Fibroblast of lung (primary cell): Measurements from ENCODE around the gene ARMC9. TPM values are rescaled to one million over a fixed set of nuclear protein-coding genes. Genes with fewer than 3 reads are reported as not detected.
"Not testable (repeated sequence)": the region's sequence is repeated elsewhere in the genome, so short reads cannot be mapped to it uniquely, and the experiment has no call there.

Source experiments
- DNase-seq, 2 donors: peaks; one replicate each; pipeline versions ENCODE4 v3.0.0 to v3.0.0-alpha.2; 2010; ENCODE audit warnings: low read depth in 2 of 2
- H2AFZ ChIP-seq: 2 replicates; pipeline ENCODE4 v1.5.1; 2012; ENCODE audit warnings: low read length, control low read depth, inconsistent platforms
- H3K27ac ChIP-seq: 2 replicates; pipeline ENCODE4 v1.5.1; 2011; ENCODE audit warnings: low read length, control low read depth; ENCODE audit not compliant: insufficient read depth
- H3K27me3 ChIP-seq: 2 replicates; pipeline ENCODE4 v1.5.1; 2011; ENCODE audit warnings: mild to moderate bottlenecking, low read length; ENCODE audit not compliant: control insufficient read depth, insufficient read depth
- H3K36me3 ChIP-seq: 2 replicates; pipeline ENCODE4 v1.5.1; 2011; ENCODE audit warnings: low read length; ENCODE audit not compliant: control insufficient read depth, insufficient read depth
- H3K4me1 ChIP-seq: 2 replicates; pipeline ENCODE4 v1.5.1; 2011; ENCODE audit warnings: low read length; ENCODE audit not compliant: control insufficient read depth, insufficient read depth; ENCODE audit errors: extremely low read depth
- H3K4me2 ChIP-seq: 2 replicates; pipeline ENCODE4 v1.5.1; 2011; ENCODE audit warnings: low read length, control low read depth; ENCODE audit not compliant: insufficient read depth; ENCODE audit errors: extremely low read depth
- H3K4me3 ChIP-seq, 4 experiments: fragments of 200-600 bp in 1 of 4; sonication (generic) in 1 of 4; replicated peaks in 1 of 4; 2 replicates each; pipeline ENCODE4 v1.5.1; 2011 to 2016; ENCODE audit warnings: low read length in 4 of 4, low read depth in 3 of 4, mild to moderate bottlenecking in 3 of 4, control low read depth in 2 of 4, inconsistent platforms in 1 of 4, mixed read lengths in 1 of 4; ENCODE audit not compliant: insufficient read depth in 1 of 4; ENCODE audit errors: control extremely low read depth in 1 of 4
- H3K79me2 ChIP-seq: 2 replicates; pipeline ENCODE4 v1.5.1; 2012; ENCODE audit warnings: mild to moderate bottlenecking, low read length, inconsistent platforms; ENCODE audit not compliant: control insufficient read depth, insufficient read depth
- H3K9ac ChIP-seq: 2 replicates; pipeline ENCODE4 v1.5.1; 2011; ENCODE audit warnings: mild to moderate bottlenecking, low read length, control low read depth; ENCODE audit not compliant: insufficient read depth
- H3K9me3 ChIP-seq: 2 replicates; pipeline ENCODE4 v1.5.1; 2012; ENCODE audit warnings: low read depth, low read length; ENCODE audit not compliant: control insufficient read depth, insufficient read depth
- H4K20me1 ChIP-seq: 2 replicates; pipeline ENCODE4 v1.5.1; 2011; ENCODE audit warnings: low read length; ENCODE audit not compliant: control insufficient read depth, insufficient read depth; ENCODE audit errors: extremely low read depth
- EZH2 ChIP-seq: IDR thresholded peaks from 2 replicates; pipeline ENCODE4 v1.5.1; 2012; ENCODE audit warnings: low read length, control low read depth, mild to moderate bottlenecking; ENCODE audit errors: missing control alignments
- polyA plus RNA-seq, 2 donors: library from polyadenylated mRNA; depleted of rRNA in 1 of 2; stranded (reverse) in 1 of 2; unstranded in 1 of 2; fragments of >200 nt; gene quantifications; 2 replicates each; pipeline ENCODE4 v1.2.1, GENCODE V29; 2011 to 2012; ENCODE audit warnings: missing spikeins in 1 of 2
- total RNA-seq: library from RNA; depleted of rRNA; stranded (reverse); fragments of >200 nt; gene quantifications from 2 replicates; pipeline ENCODE4 v1.2.1, GENCODE V29; 2014
- TF ChIP-seq, protein P1 (sequence below), 2 donors: IDR thresholded peaks in 1 of 2; conservative IDR thresholded peaks in 1 of 2; 1 replicate in 1 of 2; 2 replicates in 1 of 2; pipeline ENCODE4 v1.5.1; 2011 to 2012; ENCODE audit warnings: low read length in 2 of 2, control low read depth in 1 of 2, inconsistent platforms in 1 of 2, low read depth in 1 of 2, mild to moderate bottlenecking in 1 of 2

The ARMC9 gene
- total and polyA plus RNA-seq, 2 donors (not counting 1 experiment from before 2014, with no cell fraction given): 68.4 to 153 TPM

- no peak for TF ChIP-seq EZH2
- TF ChIP-seq, protein P1, sequence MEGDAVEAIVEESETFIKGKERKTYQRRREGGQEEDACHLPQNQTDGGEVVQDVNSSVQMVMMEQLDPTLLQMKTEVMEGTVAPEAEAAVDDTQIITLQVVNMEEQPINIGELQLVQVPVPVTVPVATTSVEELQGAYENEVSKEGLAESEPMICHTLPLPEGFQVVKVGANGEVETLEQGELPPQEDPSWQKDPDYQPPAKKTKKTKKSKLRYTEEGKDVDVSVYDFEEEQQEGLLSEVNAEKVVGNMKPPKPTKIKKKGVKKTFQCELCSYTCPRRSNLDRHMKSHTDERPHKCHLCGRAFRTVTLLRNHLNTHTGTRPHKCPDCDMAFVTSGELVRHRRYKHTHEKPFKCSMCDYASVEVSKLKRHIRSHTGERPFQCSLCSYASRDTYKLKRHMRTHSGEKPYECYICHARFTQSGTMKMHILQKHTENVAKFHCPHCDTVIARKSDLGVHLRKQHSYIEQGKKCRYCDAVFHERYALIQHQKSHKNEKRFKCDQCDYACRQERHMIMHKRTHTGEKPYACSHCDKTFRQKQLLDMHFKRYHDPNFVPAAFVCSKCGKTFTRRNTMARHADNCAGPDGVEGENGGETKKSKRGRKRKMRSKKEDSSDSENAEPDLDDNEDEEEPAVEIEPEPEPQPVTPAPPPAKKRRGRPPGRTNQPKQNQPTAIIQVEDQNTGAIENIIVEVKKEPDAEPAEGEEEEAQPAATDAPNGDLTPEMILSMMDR (conservative IDR thresholded peaks at IDR 0.05 in 1 of 2, IDR thresholded peaks at IDR 0.05 in 1 of 2; ENCODE audit: low read depth in 1 of 2, low read length in 2 of 2): no peak
- no peak overlapping the region for H3K9ac ChIP-seq
- H4K20me1 ChIP-seq: no peaks in the 10 kb centered on the region
- no peaks in the 10 kb centered on the region for H3K4me1 ChIP-seq
- no peak overlapping the region for H3K27ac ChIP-seq
- H2AFZ ChIP-seq: no peak overlapping the region
- no peak for DNase-seq
- H3K36me3 ChIP-seq: peaks cover 4% of the 10 kb centered on the region
- H3K79me2 ChIP-seq: no peaks in the 10 kb centered on the region
- no peaks in the 10 kb centered on the region for H3K9me3 ChIP-seq
- H3K4me2 ChIP-seq: no peak overlapping the region
- no peak overlapping the region for H3K4me3 ChIP-seq
- H3K27me3 ChIP-seq: no peaks in the 10 kb centered on the region
Observed at GRCh38 chr2:231250698-231251097, 52.3 kb downstream of the ARMC9 start.

GRCh38 chr2:231253292-231253691, 54.9 kb downstream of the ARMC9 start:
- not testable (repeated sequence) for H3K9me3 ChIP-seq, H3K4me1 ChIP-seq, H3K36me3 ChIP-seq, H4K20me1 ChIP-seq, H3K4me2 ChIP-seq, DNase-seq, H3K27me3 ChIP-seq, H2AFZ ChIP-seq, H3K79me2 ChIP-seq, H3K27ac ChIP-seq, H3K4me3 ChIP-seq, H3K9ac ChIP-seq

DNA sequence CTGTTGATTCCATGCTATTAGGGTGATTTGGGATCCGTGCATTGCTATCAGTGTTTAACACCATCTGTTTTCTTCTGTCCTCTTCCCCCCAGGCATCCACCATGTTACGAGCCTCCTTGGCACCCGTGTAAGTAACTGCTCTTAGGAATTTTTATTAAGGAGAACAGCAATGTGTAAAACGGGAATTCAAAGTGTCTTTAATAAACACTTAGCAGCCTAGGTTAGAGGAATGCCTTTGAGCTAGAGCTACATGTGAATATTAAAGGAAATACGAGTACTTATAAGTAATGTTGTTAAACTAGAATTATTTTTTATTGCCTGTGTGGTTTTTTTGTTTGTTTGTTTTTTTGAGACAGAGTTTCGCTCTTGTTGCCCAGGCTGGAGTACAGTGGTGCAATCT, 58.1 kb downstream of the ARMC9 start:
- TF ChIP-seq EZH2: no peak
- TF ChIP-seq, protein P1 (conservative IDR thresholded peaks at IDR 0.05 in 1 of 2, IDR thresholded peaks at IDR 0.05 in 1 of 2; ENCODE audit: low read depth in 1 of 2, low read length in 2 of 2): no peak
- Histone ChIP-seq H3K9me3 (no peaks in the 10 kb centered on the region), H3K9ac (no peak overlapping the region), H3K36me3 (peaks cover 12% of the 10 kb centered on the region), H3K4me2 (no peak overlapping the region), H2AFZ (no peak overlapping the region), H3K27ac (no peak overlapping the region), H3K79me2 (no peaks in the 10 kb centered on the region), H3K4me3 (no peak overlapping the region), H3K4me1 (no peaks in the 10 kb centered on the region), H4K20me1 (no peaks in the 10 kb centered on the region), H3K27me3 (no peaks in the 10 kb centered on the region)
- DNase-seq: no peak
